Keratinocyte (primary cell): ENCODE measurements around the gene ARHGAP8.

ENCODE experiments used
- CTCF ChIP-seq, 3 experiments: IDR thresholded peaks in 1 of 3; conservative IDR thresholded peaks in 1 of 3; optimal IDR thresholded peaks in 1 of 3; 2 replicates in 2 of 3; 3 replicates in 1 of 3; pipeline versions ENCODE3 to v1.5.1; 2011; ENCODE audit warnings: low read length in 3 of 3, mild to moderate bottlenecking in 3 of 3, moderate library complexity in 2 of 3, control low read depth in 1 of 3, inconsistent platforms in 1 of 3; ENCODE audit not compliant: insufficient read depth in 2 of 3; ENCODE audit errors: extremely low read depth in 1 of 3
- EZH2 ChIP-seq: IDR thresholded peaks from one replicate; pipeline ENCODE4 v1.6.1; 2012; ENCODE audit warnings: inconsistent platforms, mild to moderate bottlenecking, low read length, moderate library complexity

GRCh38 chr22:44710474-44711240, 41.7 kb upstream of the ARHGAP8 start:
- TF ChIP-seq EZH2 (no peak), CTCF (optimal IDR thresholded peaks at IDR 0.05 in 1 of 3, IDR thresholded peaks at IDR 0.05 in 1 of 3, conservative IDR thresholded peaks at IDR 0.05 in 1 of 3; ENCODE audit: extremely low read depth in 1 of 3, insufficient read depth in 2 of 3, low read length in 3 of 3) (no peak)
